NCI-H82 (cell line): Measurements from ENCODE around the gene LTBP4.
"Not testable (repeated sequence)": the region's sequence is repeated elsewhere in the genome, so short reads cannot be mapped to it uniquely, and the experiment has no call there.

Experiments used
- DNase-seq: peaks from one replicate; lab custom pipeline; 2025; lab: John Stamatoyannopoulos, UW

The LTBP4 gene, protein sequence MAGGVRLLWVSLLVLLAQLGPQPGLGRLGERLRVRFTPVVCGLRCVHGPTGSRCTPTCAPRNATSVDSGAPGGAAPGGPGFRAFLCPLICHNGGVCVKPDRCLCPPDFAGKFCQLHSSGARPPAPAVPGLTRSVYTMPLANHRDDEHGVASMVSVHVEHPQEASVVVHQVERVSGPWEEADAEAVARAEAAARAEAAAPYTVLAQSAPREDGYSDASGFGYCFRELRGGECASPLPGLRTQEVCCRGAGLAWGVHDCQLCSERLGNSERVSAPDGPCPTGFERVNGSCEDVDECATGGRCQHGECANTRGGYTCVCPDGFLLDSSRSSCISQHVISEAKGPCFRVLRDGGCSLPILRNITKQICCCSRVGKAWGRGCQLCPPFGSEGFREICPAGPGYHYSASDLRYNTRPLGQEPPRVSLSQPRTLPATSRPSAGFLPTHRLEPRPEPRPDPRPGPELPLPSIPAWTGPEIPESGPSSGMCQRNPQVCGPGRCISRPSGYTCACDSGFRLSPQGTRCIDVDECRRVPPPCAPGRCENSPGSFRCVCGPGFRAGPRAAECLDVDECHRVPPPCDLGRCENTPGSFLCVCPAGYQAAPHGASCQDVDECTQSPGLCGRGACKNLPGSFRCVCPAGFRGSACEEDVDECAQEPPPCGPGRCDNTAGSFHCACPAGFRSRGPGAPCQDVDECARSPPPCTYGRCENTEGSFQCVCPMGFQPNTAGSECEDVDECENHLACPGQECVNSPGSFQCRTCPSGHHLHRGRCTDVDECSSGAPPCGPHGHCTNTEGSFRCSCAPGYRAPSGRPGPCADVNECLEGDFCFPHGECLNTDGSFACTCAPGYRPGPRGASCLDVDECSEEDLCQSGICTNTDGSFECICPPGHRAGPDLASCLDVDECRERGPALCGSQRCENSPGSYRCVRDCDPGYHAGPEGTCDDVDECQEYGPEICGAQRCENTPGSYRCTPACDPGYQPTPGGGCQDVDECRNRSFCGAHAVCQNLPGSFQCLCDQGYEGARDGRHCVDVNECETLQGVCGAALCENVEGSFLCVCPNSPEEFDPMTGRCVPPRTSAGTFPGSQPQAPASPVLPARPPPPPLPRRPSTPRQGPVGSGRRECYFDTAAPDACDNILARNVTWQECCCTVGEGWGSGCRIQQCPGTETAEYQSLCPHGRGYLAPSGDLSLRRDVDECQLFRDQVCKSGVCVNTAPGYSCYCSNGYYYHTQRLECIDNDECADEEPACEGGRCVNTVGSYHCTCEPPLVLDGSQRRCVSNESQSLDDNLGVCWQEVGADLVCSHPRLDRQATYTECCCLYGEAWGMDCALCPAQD (N-terminal part only)

DNA sequence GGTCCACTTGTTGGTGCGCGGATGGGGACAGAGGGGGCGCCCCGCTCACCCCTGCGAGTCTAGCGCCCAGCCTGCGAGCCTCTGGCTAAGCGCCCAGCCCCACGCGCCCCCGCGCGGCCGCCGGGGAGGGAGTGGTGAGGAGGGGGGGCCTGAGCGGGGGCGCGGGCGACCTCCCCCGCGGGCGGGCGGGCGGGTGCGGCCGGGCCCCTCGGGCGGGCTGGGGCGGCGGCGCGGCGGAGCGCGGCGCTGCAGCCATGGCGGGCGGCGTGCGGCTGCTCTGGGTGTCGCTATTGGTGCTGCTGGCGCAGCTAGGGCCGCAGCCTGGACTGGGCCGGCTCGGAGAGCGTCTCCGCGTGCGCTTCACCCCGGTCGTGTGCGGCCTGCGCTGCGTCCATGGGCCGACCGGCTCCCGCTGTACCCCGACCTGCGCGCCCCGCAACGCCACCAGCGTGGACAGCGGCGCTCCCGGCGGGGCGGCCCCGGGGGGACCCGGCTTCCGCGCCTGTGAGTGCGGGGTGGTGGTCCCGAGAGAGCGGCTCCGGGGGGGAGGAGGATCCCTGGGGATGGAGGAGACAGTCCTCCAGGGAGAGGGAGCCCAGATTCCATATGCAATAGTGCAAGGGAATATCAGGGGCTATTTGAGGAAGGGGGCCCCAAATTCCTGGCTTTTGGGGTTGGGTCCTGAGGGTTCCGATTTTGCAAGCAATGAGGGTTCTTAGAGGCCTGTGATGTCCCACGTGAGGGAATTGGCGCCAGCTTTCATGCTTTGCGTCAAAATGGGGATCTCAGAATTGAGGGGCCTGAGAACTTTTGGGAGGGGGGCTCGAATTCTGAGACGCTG is at the start of gene LTBP4:
TSS of gene LTBP4 (plus strand) at position 236 of the 841 bp plus-strand sequence. CDS start at position 255, 19 bp downstream.
- peak; percentile 67 for DNase-seq

DNA sequence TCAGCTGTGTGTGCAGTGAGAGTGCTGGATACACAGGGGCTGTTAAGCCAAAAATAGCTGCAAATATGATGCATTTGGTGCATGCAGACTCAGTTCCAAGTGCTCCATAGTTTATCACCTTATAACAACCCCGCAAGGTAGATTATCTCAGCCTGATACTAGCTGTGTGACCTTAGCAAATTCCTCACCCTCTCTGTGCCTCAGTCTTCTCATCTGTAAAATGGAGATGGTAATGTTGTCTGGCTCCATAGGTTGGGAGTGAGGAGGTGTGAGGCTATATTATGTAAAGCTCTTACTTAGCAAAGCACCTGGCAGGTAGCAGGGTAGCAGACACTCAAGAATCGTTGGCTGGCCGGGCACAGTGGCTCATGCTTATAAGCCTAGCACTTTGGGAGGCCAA is 48.3 kb upstream of the LTBP4 start:
- no peak for DNase-seq

DNA sequence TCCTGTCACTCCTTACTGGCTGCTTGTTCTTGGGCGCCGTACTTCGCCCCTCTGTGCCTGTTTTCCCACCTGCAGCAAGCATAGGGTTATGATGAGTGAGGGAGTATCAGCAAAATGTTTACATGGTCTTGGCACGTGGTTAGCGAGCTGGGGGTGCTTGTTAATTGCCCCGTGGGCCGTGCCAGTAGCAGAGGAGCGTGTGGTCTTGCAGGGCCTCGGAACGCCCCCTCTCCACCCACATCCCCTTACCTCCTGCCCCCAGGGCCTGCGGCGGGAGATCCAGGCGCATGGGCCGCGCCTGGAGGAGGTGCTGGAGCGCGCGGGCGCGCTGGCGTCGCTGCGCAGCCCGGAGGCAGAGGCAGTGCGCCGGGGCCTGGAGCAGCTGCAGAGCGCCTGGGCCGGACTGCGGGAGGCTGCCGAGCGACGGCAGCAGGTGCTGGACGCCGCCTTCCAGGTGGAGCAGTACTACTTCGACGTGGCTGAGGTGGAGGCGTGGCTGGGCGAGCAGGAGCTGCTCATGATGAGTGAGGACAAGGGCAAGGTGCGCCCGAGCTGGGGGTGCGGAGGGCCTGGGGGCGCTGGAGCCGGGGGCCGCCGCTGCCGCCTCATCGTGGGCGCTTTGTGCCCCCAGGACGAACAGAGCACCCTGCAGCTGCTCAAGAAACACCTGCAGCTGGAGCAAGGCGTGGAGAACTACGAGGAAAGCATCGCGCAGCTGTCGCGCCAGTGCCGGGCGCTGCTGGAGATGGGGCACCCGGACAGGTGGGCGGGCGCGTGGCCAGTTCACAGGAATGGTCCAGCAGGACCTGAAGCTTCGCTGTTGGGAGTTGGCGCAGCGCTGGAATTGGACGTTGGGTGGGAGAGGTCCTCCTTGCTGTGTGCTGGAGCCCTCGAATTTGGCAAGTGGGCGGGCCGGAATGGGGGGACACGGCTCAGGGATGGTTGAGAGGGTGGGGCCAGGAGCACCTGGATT is 47.0 kb upstream of the LTBP4 start:
- DNase-seq = no peak

DNA sequence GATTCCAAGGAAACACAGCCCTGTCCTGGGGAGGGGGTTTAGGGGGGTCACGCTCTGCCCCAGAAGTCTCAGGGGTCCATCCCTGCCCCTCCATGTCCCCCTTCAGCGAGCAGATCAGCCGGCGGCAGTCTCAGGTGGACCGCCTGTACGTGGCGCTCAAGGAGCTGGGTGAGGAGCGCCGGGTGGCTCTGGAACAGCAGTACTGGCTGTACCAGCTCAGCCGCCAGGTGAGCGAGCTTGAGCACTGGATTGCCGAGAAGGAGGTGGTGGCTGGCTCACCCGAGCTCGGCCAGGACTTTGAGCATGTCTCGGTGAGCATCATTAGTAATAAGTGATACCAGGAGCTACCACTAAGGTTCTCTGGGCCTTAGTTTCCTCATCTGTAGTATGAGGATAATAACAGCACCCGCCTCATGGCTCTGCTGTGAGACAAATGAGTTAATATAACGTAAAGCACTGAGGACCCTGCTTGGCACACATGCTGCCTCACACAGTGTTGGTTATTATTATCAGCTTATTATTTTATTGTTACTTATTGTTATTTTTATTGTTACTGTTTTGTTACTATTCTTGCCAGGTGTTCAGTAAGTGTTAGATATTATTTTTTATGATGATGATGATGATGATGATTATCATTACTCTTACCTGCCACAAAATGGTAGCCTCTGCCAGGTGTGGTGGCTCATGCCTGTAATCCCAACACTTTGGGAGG is 45.0 kb upstream of the LTBP4 start:
- DNase-seq = no peak

DNA sequence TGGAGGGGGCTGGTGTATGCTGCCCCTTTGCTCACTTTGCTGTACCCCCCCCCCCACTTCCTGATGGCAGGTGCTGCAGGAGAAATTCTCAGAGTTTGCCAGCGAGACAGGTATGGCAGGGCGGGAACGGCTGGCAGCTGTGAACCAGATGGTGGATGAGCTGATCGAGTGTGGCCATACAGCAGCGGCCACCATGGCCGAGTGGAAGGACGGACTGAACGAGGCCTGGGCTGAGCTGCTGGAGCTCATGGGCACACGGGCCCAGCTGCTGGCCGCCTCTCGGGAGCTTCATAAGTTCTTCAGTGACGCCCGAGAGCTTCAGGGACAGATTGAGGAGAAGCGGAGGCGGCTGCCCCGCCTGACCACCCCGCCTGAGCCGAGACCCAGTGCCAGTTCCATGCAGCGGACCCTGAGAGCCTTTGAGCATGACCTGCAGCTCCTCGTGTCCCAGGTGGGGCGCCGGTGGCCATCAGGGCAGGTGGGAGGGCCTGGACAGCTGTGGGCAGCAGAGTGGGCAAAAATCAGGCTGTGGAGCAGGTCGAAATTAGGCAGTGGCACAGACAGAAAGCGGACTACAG is 44.1 kb upstream of the LTBP4 start:
- DNase-seq = no peak

DNA sequence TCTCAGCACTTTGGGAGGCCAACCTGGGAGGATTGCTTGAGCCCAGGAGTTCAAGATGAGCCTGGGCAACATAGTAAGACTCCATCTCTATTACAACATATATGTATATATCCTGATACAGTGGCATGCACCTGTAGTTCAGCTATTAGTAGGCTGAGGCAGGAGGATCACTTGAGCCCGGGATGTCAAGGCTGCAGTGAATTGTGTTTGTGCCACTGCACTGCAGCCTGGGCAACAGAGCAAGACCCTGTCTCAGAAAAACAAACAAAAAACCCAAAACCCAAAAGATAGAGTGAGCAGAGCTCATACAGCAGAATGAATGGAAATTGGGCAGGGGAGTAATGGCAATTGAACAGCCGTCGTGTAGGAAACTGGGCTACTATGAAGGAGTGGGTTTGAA is 41.8 kb upstream of the LTBP4 start:
- no peak for DNase-seq

DNA sequence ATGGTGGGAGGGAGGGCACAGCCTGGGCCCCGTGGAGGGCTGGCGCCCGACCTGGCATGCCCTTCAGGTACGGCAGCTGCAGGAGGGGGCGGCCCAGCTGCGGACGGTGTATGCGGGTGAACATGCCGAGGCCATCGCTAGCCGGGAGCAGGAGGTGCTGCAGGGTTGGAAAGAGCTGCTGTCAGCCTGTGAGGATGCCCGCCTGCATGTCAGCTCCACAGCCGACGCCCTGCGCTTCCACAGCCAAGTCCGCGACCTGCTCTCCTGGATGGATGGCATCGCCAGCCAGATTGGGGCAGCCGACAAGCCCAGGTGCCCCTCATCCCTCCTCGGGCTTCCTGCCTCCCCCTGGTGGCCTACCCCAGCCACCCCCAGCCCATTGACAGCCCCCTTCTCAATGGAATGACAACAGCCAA is 41.1 kb upstream of the LTBP4 start:
- peak; percentile 29 for DNase-seq

DNA sequence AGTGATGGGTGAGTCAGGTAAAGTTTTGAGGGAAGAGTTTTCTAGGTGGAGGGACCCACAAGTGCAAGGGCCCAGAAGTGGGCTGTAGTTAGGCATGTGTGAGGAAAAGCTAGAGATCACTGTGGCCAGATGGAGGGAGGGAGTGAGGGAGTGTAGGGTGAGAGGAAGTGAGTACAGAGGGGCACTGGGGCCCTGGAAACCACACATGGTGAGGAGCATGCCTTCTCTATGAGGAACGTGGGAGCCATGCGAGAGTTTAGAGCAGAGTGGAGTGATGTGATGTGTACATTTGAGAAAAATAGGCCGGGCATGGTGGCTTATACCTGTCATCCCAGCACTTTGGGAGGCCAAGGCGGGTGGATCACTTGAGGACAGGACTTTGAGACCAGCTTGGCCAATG is 39.2 kb upstream of the LTBP4 start:
- DNase-seq = no peak

DNA sequence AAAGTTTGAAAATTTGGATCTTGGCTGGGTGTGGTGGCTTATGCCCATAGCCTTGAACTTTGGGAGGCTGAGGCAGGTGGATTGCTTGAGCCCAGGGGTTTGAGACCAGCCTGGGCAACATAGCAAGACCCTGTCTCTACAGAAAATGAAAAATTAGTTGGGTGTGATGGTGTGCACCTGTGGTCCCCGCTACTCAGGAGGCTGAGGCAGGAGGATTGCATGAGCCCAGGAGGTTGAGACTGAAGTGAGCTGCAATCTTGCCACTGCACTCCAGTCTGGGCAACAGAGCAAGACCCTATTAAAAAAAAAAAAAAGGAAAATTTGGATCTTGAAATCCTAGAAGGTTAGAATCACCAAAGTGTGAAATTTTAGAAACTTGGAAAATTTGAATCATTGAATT is 36.6 kb upstream of the LTBP4 start:
- not testable (repeated sequence) for DNase-seq

DNA sequence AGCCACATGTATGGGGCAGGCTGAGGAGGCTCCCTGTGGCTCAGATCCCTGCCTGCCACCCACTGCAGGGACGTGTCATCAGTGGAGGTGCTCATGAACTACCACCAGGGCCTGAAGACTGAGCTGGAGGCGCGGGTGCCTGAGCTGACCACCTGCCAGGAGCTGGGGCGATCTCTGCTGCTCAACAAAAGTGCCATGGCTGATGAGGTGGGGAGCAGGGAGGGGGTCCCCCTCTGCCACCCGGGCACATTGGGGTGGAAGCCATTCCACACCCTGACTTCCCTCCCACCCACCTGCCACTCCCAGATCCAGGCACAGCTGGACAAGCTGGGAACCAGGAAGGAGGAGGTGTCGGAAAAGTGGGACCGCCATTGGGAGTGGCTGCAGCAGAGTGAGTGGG is 35.8 kb upstream of the LTBP4 start:
- DNase-seq = no peak

DNA sequence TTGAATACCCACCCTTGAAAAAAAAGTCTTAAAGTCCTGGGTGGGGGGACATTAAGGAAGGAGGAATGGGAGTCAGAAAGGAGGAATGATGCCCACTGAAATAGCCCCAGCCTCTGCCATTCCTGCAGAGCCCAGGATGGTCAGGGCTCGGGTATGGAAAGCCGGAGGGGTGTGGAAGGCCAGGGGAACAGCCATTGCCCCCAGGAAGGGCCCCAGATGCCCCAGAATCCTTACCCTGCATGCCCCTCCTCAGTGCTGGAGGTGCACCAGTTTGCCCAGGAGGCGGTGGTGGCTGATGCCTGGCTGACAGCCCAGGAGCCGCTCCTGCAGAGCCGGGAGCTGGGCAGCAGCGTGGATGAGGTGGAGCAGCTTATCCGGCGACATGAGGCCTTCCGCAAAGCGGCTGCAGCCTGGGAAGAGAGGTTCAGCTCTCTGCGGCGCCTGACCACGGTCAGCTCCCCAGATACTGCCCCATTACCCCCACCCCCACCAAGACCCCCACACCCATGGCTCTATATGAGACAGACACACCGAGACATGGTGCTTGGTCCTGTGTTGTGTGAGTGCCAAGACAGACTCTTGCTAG is 35.2 kb upstream of the LTBP4 start:
- peak; percentile 18 for DNase-seq

DNA sequence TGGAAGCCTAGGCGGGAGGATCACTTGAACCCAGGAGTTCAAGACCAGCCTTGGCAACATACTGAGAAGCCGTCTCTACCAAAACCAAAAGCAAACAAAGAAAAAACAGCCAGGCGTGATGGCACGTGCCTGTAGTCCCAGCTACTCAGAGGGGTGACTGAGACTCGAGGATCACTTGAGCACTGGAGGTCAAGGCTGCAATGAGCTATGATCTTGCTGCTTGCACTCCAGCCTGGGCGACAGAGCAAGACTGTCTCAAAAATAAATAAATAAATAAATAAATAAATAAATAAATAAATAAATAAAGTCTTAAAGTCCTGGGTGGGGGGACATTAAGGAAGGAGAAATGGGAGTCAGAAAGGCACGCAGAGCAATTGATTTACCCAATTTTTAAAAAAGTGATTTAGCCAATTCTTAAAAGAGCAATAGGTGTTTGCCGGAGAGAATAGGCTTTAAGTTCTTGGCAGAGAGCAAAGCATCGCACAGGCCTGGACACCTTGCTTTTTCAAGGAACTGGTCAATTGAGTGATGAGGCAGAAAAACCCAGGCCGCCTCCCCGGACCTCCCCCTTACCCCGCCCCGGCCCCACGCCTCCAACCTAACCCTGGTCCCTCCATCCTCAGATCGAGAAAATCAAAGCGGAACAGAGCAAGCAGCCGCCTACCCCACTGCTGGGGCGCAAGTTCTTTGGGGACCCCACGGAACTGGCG is 34.0 kb upstream of the LTBP4 start:
- no peak for DNase-seq

DNA sequence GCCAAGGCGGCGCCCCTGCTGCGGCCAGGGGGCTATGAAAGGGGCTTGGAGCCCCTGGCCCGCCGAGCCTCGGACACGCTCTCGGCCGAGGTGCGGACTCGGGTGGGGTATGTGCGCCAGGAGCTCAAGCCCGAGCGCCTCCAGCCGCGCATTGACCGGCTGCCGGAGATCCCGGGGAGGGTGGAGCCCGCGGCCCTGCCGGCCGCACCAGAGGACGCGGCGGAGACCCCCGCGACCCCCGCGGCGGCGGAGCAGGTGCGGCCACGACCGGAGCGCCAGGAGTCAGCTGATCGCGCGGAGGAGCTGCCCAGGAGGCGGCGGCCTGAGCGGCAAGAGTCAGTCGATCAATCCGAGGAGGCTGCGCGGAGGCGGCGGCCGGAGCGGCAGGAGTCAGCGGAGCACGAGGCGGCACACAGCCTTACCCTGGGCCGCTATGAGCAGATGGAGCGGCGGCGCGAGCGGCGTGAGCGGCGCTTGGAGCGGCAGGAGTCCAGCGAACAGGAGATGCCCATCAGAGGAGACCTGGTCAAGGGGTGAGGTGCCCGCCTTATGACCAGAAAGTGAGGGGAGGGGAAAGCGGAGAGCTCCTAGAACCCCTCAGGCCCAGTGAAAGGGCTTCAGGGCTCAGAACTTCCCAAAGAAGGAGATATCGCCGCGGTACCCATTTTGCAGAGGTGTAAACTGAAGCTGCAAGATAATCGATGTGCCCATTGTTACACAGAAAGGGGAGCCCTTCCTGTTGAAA is 33.2 kb upstream of the LTBP4 start:
- no peak for DNase-seq

DNA sequence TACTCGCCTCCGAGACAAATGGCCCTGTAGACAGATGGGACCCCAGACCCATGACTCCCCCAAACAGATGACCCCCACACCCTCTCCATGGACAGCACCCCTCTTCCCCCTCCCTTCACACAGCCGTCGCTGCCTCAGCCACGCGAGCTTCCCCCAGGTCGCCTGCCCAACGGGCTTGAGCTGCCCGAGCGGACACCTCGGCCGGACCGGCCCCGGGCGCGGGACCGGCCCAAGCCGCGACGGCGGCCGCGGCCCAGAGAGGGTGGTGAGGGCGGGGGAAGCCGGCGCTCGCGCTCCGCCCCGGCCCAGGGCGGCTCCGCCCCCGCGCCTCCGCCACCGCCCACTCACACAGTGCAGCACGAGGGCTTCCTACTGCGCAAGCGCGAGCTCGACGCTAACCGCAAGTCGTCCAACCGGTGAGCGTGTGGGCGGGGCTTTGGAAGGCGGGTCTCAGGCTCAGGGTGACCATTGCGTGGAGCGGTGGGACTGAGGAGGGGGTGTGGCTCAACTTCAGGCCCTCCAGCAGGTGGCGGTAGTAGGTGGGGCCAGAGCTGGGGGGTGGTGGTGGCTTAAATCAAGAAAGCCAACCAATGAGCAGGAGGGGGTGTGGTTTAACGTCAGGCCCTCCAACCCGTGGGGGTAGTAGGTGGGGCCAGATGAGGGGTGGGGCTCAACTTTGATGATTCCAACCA is 30.7 kb upstream of the LTBP4 start:
- DNase-seq = peak; percentile 47

DNA sequence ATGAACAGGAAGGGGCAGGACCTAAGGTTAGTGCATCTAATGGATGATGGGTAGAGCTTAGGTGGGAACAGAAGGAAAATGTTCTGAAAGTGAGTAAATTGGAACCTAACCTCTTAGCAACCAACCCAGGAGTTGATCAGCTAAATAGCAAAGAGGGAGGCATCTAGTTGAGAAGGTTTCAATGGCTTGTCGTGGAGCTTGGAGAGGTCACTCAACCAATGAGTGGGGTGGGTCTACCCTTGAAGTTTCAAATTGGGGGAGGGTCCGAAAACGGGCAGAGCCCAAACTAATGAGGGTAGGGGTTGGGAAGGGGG is 30.2 kb upstream of the LTBP4 start:
- no peak for DNase-seq

DNA sequence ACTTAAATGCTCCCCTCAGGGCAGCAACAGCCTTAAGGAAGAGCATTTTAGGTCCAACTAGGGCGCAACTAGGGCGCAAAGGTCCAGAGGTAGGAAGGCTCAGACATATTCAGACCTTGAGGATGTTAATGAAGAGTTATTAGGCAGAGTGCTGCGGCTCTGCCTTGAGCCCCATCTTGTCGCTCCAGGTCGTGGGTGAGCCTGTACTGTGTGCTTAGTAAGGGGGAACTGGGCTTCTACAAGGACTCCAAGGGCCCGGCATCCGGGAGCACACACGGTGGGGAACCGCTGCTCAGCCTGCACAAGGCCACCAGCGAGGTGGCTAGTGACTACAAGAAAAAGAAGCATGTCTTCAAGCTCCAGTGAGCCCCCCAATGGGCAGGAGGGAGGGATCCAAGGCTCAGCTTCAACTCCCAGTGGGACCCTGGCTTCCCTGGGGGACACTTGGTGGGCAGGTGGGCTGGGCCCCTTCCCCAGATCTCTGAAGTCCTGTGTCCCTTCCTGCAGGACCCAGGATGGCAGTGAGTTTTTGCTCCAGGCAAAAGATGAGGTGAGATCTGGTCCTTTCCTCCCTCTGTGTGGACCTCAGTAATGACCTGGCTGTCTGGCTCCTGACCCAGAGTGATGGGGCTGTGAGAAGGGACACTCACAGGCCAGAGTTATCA is 29.2 kb upstream of the LTBP4 start:
- no peak for DNase-seq
